ENCODE measurements around the gene AK9. TPM values are rescaled to one million over a fixed set of nuclear protein-coding genes. Genes with fewer than 3 reads are reported as not detected.
"Not testable (repeated sequence)": the region's sequence is repeated elsewhere in the genome, so short reads cannot be mapped to it uniquely, and the experiment has no call there.

AK9 gene
- total and polyA plus RNA-seq, 4 donors: 2.7 to 12.5 (median 10.8) TPM

- H3K4me3 ChIP-seq (ENCODE audit: low read length in 2 of 2): no peak overlapping the region
- DNase-seq (no peak), ATAC-seq (ENCODE audit: low FRiP score) (peak; percentile 7)
- H3K27me3 ChIP-seq (ENCODE audit: control insufficient read depth in 1 of 2, insufficient read depth in 2 of 2, low read length in 1 of 2): no peaks in the 10 kb centered on the region
- H3K4me1 ChIP-seq (ENCODE audit: control insufficient read depth in 1 of 2, insufficient read depth in 2 of 2, low read length in 2 of 2): no peaks in the 10 kb centered on the region
- no peaks in the 10 kb centered on the region for H3K36me3 ChIP-seq (ENCODE audit: control insufficient read depth in 1 of 2, insufficient read depth in 2 of 2, low read length in 1 of 2)
- 33 to 38% methylated on average over 2 of the region's 2 CpGs for WGBS, 2 donors
- intact Hi-C loops (cut with DNase I): loop anchor here in 1 of 2 donors (10.0 kb wide), 1 partner anchor 171 kb away; the partner anchor contains the start of genes AK9 and FIG4
- H3K9me3 ChIP-seq (ENCODE audit: control insufficient read depth, low read length): peaks cover 1% of the 10 kb centered on the region
- H3K27ac ChIP-seq (ENCODE audit: low read depth in 1 of 2, low read length in 2 of 2): no peak overlapping the region
Measured at GRCh38 chr6:109523478-109523877, 167.5 kb downstream of the AK9 start.

GRCh38 chr6:109521080-109521479, 169.9 kb downstream of the AK9 start:
- H3K4me1 ChIP-seq (ENCODE audit: control insufficient read depth in 1 of 2, insufficient read depth in 2 of 2, low read length in 2 of 2): no peaks in the 10 kb centered on the region
- no peak overlapping the region for H3K27ac ChIP-seq (ENCODE audit: low read depth in 1 of 2, low read length in 2 of 2)
- no peak overlapping the region for H3K4me3 ChIP-seq (ENCODE audit: low read length in 2 of 2)
- no peaks in the 10 kb centered on the region for H3K36me3 ChIP-seq (ENCODE audit: control insufficient read depth in 1 of 2, insufficient read depth in 2 of 2, low read length in 1 of 2)
- intact Hi-C loops (cut with DNase I): loop anchor here in 1 of 2 donors (10.0 kb wide), 1 partner anchor 174 kb away; the partner anchor contains the start of genes AK9 and FIG4
- no peak for ATAC-seq (ENCODE audit: low FRiP score)
- no peak for DNase-seq
- H3K27me3 ChIP-seq (ENCODE audit: control insufficient read depth in 1 of 2, insufficient read depth in 2 of 2, low read length in 1 of 2): no peaks in the 10 kb centered on the region
- 81% methylated on average over 3 of the region's 3 CpGs for WGBS, 2 donors
- peaks cover 1% of the 10 kb centered on the region for H3K9me3 ChIP-seq (ENCODE audit: control insufficient read depth, low read length)

GRCh38 chr6:109519647-109520046, 171.4 kb downstream of the AK9 start:
- not testable (repeated sequence) for H3K36me3 ChIP-seq (ENCODE audit: control insufficient read depth in 1 of 2, insufficient read depth in 2 of 2, low read length in 1 of 2); H3K4me1 ChIP-seq (ENCODE audit: control insufficient read depth in 1 of 2, insufficient read depth in 2 of 2, low read length in 2 of 2); ATAC-seq (ENCODE audit: low FRiP score); H3K27me3 ChIP-seq (ENCODE audit: control insufficient read depth in 1 of 2, insufficient read depth in 2 of 2, low read length in 1 of 2); H3K9me3 ChIP-seq (ENCODE audit: control insufficient read depth, low read length); H3K27ac ChIP-seq (ENCODE audit: low read depth in 1 of 2, low read length in 2 of 2); DNase-seq; H3K4me3 ChIP-seq (ENCODE audit: low read length in 2 of 2)
- intact Hi-C loops (cut with DNase I): loop anchor here in 1 of 2 donors (10.0 kb wide), 1 partner anchor 175 kb away; the partner anchor contains the start of genes AK9 and FIG4

GRCh38 chr6:109516929-109517328, 174.1 kb downstream of the AK9 start:
- H3K27me3 ChIP-seq (ENCODE audit: control insufficient read depth in 1 of 2, insufficient read depth in 2 of 2, low read length in 1 of 2): no peaks in the 10 kb centered on the region
- no peak overlapping the region for H3K27ac ChIP-seq (ENCODE audit: low read depth in 1 of 2, low read length in 2 of 2)
- H3K4me1 ChIP-seq (ENCODE audit: control insufficient read depth in 1 of 2, insufficient read depth in 2 of 2, low read length in 2 of 2): peaks cover 0 to under 1% of the 10 kb centered on the region in 2 donors
- intact Hi-C loops (cut with DNase I): no loop called here
- no peak overlapping the region for H3K4me3 ChIP-seq (ENCODE audit: low read length in 2 of 2)
- H3K36me3 ChIP-seq (ENCODE audit: control insufficient read depth in 1 of 2, insufficient read depth in 2 of 2, low read length in 1 of 2): no peaks in the 10 kb centered on the region
- 75 to 81% methylated on average over 3 of the region's 3 CpGs for WGBS, 2 donors
- DNase-seq: no peak
- no peak for ATAC-seq (ENCODE audit: low FRiP score)
- H3K9me3 ChIP-seq (ENCODE audit: control insufficient read depth, low read length): no peaks in the 10 kb centered on the region

GRCh38 chr6:109515781-109516409, 175.1 kb downstream of the AK9 start:
- intact Hi-C loops (cut with DNase I): no loop called here
- no peaks in the 10 kb centered on the region for H3K27me3 ChIP-seq (ENCODE audit: control insufficient read depth in 1 of 2, insufficient read depth in 2 of 2, low read length in 1 of 2)
- H3K9me3 ChIP-seq (ENCODE audit: control insufficient read depth, low read length): no peaks in the 10 kb centered on the region
- 68 to 69% methylated on average over 6 of the region's 6 CpGs for WGBS, 2 donors
- DNase-seq (no peak), ATAC-seq (ENCODE audit: low FRiP score) (no peak)
- no peak overlapping the region for H3K4me3 ChIP-seq (ENCODE audit: low read length in 2 of 2)
- no peaks in the 10 kb centered on the region for H3K36me3 ChIP-seq (ENCODE audit: control insufficient read depth in 1 of 2, insufficient read depth in 2 of 2, low read length in 1 of 2)
- H3K4me1 ChIP-seq (ENCODE audit: control insufficient read depth in 1 of 2, insufficient read depth in 2 of 2, low read length in 2 of 2): peaks cover 0 to 2% of the 10 kb centered on the region in 2 donors
- no peak overlapping the region for H3K27ac ChIP-seq (ENCODE audit: low read depth in 1 of 2, low read length in 2 of 2)

- Histone ChIP-seq H3K4me1 (ENCODE audit: control insufficient read depth in 1 of 2, insufficient read depth in 2 of 2, low read length in 2 of 2) (peaks cover 0 to 2% of the 10 kb centered on the region in 2 donors), H3K27me3 (ENCODE audit: control insufficient read depth in 1 of 2, insufficient read depth in 2 of 2, low read length in 1 of 2) (no peaks in the 10 kb centered on the region), H3K36me3 (ENCODE audit: control insufficient read depth in 1 of 2, insufficient read depth in 2 of 2, low read length in 1 of 2) (no peaks in the 10 kb centered on the region), H3K27ac (ENCODE audit: low read depth in 1 of 2, low read length in 2 of 2) (no peak overlapping the region), H3K9me3 (ENCODE audit: control insufficient read depth, low read length) (no peaks in the 10 kb centered on the region), H3K4me3 (ENCODE audit: low read length in 2 of 2) (no peak overlapping the region)
- intact Hi-C loops (cut with DNase I): no loop called here
- DNase-seq (no peak), ATAC-seq (ENCODE audit: low FRiP score) (no peak)
- WGBS, 2 donors: 78 to 85% methylated on average over 3 of the region's 3 CpGs
Measured at GRCh38 chr6:109514946-109515345, 176.1 kb downstream of the AK9 start.

GRCh38 chr6:109513571-109514071, 177.4 kb downstream of the AK9 start:
- no peak overlapping the region for H3K27ac ChIP-seq (ENCODE audit: low read depth in 1 of 2, low read length in 2 of 2)
- no peak for DNase-seq
- 61 to 76% methylated on average over 2 of the region's 2 CpGs for WGBS, 2 donors
- ATAC-seq (ENCODE audit: low FRiP score): no peak
- no peak overlapping the region for H3K4me3 ChIP-seq (ENCODE audit: low read length in 2 of 2)
- no peaks in the 10 kb centered on the region for H3K36me3 ChIP-seq (ENCODE audit: control insufficient read depth in 1 of 2, insufficient read depth in 2 of 2, low read length in 1 of 2)
- intact Hi-C loops (cut with DNase I): no loop called here
- H3K4me1 ChIP-seq (ENCODE audit: control insufficient read depth in 1 of 2, insufficient read depth in 2 of 2, low read length in 2 of 2): peaks cover 0 to 2% of the 10 kb centered on the region in 2 donors
- H3K27me3 ChIP-seq (ENCODE audit: control insufficient read depth in 1 of 2, insufficient read depth in 2 of 2, low read length in 1 of 2): no peaks in the 10 kb centered on the region
- H3K9me3 ChIP-seq (ENCODE audit: control insufficient read depth, low read length): no peaks in the 10 kb centered on the region

GRCh38 chr6:109512271-109512817, 178.7 kb downstream of the AK9 start:
- ATAC-seq (ENCODE audit: low FRiP score) (peak; percentile 33), DNase-seq (no peak)
- Histone ChIP-seq H3K27me3 (ENCODE audit: control insufficient read depth in 1 of 2, insufficient read depth in 2 of 2, low read length in 1 of 2) (no peaks in the 10 kb centered on the region), H3K9me3 (ENCODE audit: control insufficient read depth, low read length) (no peaks in the 10 kb centered on the region), H3K36me3 (ENCODE audit: control insufficient read depth in 1 of 2, insufficient read depth in 2 of 2, low read length in 1 of 2) (no peaks in the 10 kb centered on the region), H3K4me1 (ENCODE audit: control insufficient read depth in 1 of 2, insufficient read depth in 2 of 2, low read length in 2 of 2) (peaks cover 0 to 2% of the 10 kb centered on the region in 2 donors), H3K4me3 (ENCODE audit: low read length in 2 of 2) (no peak overlapping the region), H3K27ac (ENCODE audit: low read depth in 1 of 2, low read length in 2 of 2) (no peak overlapping the region)
- 5 to 11% methylated on average over 2 of the region's 2 CpGs for WGBS, 2 donors
- intact Hi-C loops (cut with DNase I): no loop called here

- ATAC-seq (ENCODE audit: low FRiP score) (no peak), DNase-seq (no peak)
- intact Hi-C loops (cut with DNase I): no loop called here
- Histone ChIP-seq H3K9me3 (ENCODE audit: control insufficient read depth, low read length) (no peaks in the 10 kb centered on the region), H3K27ac (ENCODE audit: low read depth in 1 of 2, low read length in 2 of 2) (no peak overlapping the region), H3K4me3 (ENCODE audit: low read length in 2 of 2) (no peak overlapping the region), H3K36me3 (ENCODE audit: control insufficient read depth in 1 of 2, insufficient read depth in 2 of 2, low read length in 1 of 2) (no peaks in the 10 kb centered on the region), H3K4me1 (ENCODE audit: control insufficient read depth in 1 of 2, insufficient read depth in 2 of 2, low read length in 2 of 2) (peaks cover 0 to 2% of the 10 kb centered on the region in 2 donors), H3K27me3 (ENCODE audit: control insufficient read depth in 1 of 2, insufficient read depth in 2 of 2, low read length in 1 of 2) (no peaks in the 10 kb centered on the region)
- 62 to 70% methylated on average over 2 of the region's 2 CpGs for WGBS, 2 donors
Measured at GRCh38 chr6:109511832-109512231, 179.2 kb downstream of the AK9 start.

Data from aorta (tissue), 5 donors.